Stimulated activated CD4-positive, alpha-beta T cell treated with anti-CD3 and anti-CD28 coated beads, Interleukin-12 subunit alpha, Interleukin-12 subunit beta, amount 100 ng/mL, for 24 hours (primary cell): Measurements from ENCODE around the gene SLC35A1.

Experiments used
- DNase-seq, 2 experiments: peaks; one replicate each; pipeline ENCODE4 v3.0.0-alpha.2; 2020; ENCODE audit warnings: low read depth in 2 of 2

SLC35A1 gene

GRCh38 chr6:87529221-87529620 is 56.4 kb downstream of the SLC35A1 start:
- DNase-seq = no peak

GRCh38 chr6:87534377-87535047 is 61.7 kb downstream of the SLC35A1 start:
- DNase-seq = no peak

GRCh38 chr6:87538510-87539260 is 65.9 kb downstream of the SLC35A1 start:
- DNase-seq = no peak

- DNase-seq = no peak
Observed at GRCh38 chr6:87539554-87539953, 66.8 kb downstream of the SLC35A1 start.

GRCh38 chr6:87540539-87540938 is 67.8 kb downstream of the SLC35A1 start:
- no peak for DNase-seq

- DNase-seq = no peak
Observed at GRCh38 chr6:87541041-87541440, 68.3 kb downstream of the SLC35A1 start.

- no peak for DNase-seq
Observed at GRCh38 chr6:87541744-87542143, 69.0 kb downstream of the SLC35A1 start.

- DNase-seq = no peak
Observed at GRCh38 chr6:87543696-87544473, 71.1 kb downstream of the SLC35A1 start.

- no peak for DNase-seq
Observed at GRCh38 chr6:87544474-87544735, 71.6 kb downstream of the SLC35A1 start.

- DNase-seq = no peak
Observed at GRCh38 chr6:87551799-87552198, 79.0 kb downstream of the SLC35A1 start.

GRCh38 chr6:87553159-87553765 is 80.5 kb downstream of the SLC35A1 start:
- no peak for DNase-seq

- no peak for DNase-seq
Observed at GRCh38 chr6:87555506-87555905, 82.7 kb downstream of the SLC35A1 start.

GRCh38 chr6:87558446-87558845 is 85.7 kb downstream of the SLC35A1 start:
- DNase-seq = no peak

- no peak for DNase-seq
Observed at GRCh38 chr6:87561017-87561416, 88.2 kb downstream of the SLC35A1 start.
